22Rv1 (cell line): Measurements from ENCODE around the gene TMEM117.

Source experiments
- ZFX ChIP-seq: fragments of 450-650 bp; IDR thresholded peaks from 2 replicates; pipeline ENCODE4 v1.6.1; 2017; ENCODE audit warnings: antibody characterized with exemption, borderline replicate concordance
- TF ChIP-seq, protein P1 (sequence below): fragments of 450-650 bp; IDR thresholded peaks from 2 replicates; pipeline ENCODE4 v1.5.1; 2017; ENCODE audit warnings: mild to moderate bottlenecking

DNA sequence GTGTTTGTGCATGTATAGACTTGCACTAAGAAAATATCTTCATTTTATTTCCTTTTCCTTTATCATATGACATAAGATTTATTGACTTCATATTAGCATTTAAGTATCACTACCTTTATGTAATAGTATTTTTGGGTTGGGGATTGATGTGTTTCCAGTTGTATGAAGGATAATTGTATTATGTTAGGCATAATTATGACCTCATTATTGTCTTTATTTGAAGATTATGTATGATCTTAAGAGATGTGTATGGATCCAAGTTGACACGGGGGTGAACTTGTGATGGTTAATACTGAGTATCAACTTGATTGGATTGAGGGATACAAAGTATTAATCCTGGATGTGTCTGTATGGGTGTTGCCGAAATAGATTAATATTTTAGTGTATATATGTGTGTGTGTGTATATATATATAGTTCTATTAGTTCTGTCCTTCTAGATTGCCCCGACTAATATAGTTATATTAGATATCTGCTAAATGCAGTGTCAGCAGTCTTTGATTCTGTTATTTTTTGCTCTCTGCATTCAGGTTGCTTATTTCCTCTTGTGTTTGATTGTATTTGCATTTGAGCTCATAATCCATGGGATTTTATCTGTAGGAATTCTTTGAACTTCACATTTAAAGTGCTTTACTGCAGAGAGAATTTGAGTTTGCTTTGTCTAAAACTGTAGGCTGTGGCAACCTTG lies 211.0 kb downstream of the TMEM117 start:
- TF ChIP-seq, protein P1, sequence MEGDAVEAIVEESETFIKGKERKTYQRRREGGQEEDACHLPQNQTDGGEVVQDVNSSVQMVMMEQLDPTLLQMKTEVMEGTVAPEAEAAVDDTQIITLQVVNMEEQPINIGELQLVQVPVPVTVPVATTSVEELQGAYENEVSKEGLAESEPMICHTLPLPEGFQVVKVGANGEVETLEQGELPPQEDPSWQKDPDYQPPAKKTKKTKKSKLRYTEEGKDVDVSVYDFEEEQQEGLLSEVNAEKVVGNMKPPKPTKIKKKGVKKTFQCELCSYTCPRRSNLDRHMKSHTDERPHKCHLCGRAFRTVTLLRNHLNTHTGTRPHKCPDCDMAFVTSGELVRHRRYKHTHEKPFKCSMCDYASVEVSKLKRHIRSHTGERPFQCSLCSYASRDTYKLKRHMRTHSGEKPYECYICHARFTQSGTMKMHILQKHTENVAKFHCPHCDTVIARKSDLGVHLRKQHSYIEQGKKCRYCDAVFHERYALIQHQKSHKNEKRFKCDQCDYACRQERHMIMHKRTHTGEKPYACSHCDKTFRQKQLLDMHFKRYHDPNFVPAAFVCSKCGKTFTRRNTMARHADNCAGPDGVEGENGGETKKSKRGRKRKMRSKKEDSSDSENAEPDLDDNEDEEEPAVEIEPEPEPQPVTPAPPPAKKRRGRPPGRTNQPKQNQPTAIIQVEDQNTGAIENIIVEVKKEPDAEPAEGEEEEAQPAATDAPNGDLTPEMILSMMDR: no peak
- TF ChIP-seq ZFX: no peak
